H1 (cell line): ENCODE data around the gene CCDC106. TPM values are rescaled to one million over a fixed set of nuclear protein-coding genes. Genes with fewer than 3 reads are reported as not detected.

Source experiments
- CTCF ChIA-PET: fragments of 300-600 bp; sonication (Branson Sonifier 250); formaldehyde crosslinking; loops from one replicate; lab custom pipeline; 2021; ENCODE audit not compliant: partially characterized antibody; lab: Charles Lee
- POLR2A ChIA-PET: fragments of 300-600 bp; sonication (Branson Sonifier 250); formaldehyde crosslinking; loops from one replicate; lab custom pipeline; 2021; ENCODE audit warnings: inconsistent platforms; ENCODE audit not compliant: partially characterized antibody; lab: Charles Lee
- DNase-seq, 2 experiments: peaks; one replicate each; pipeline versions ENCODE4 v3.0.0 to v3.0.0-alpha.2; 2010 to 2022; ENCODE audit warnings: low spot score in 2 of 2, low read depth in 1 of 2, mixed read lengths in 1 of 2
- FAIRE-seq: peaks from 2 replicates; lab custom pipeline; 2011; peaks lifted over from hg19 to GRCh38; lab: Jason Lieb, UNC
- H2AFZ ChIP-seq: 2 replicates; pipeline ENCODE4 v1.8.1; 2012; ENCODE audit warnings: low read length, inconsistent platforms
- H2AK5ac ChIP-seq: 2 replicates; pipeline ENCODE4 v1.6.1; 2013; ENCODE audit warnings: low read depth, low read length
- H2BK120ac ChIP-seq: replicated peaks from 2 replicates; pipeline ENCODE3; 2013; ENCODE audit warnings: low read depth, low read length, inconsistent platforms
- H2BK12ac ChIP-seq: 2 replicates; pipeline ENCODE4 v1.6.1; 2013; ENCODE audit warnings: low read depth, low read length
- H2BK15ac ChIP-seq: 2 replicates; pipeline ENCODE4 v1.6.1; 2013; ENCODE audit warnings: low read length
- H2BK20ac ChIP-seq: 2 replicates; pipeline ENCODE4 v1.6.1; 2013; ENCODE audit warnings: low read length
- H2BK5ac ChIP-seq: 2 replicates; pipeline ENCODE4 v1.6.1; 2013; ENCODE audit warnings: low read depth, low read length
- H3K14ac ChIP-seq: 2 replicates; pipeline ENCODE4 v1.6.1; 2013; ENCODE audit warnings: inconsistent platforms; ENCODE audit not compliant: insufficient read length
- H3K18ac ChIP-seq: 2 replicates; pipeline ENCODE4 v1.6.1; 2013; ENCODE audit warnings: low read length; ENCODE audit errors: extremely low read depth
- H3K23ac ChIP-seq: 2 replicates; pipeline ENCODE4 v1.6.1; 2013; ENCODE audit warnings: inconsistent platforms; ENCODE audit not compliant: insufficient read length
- H3K23me2 ChIP-seq: 2 replicates; pipeline ENCODE4 v1.6.1; 2013; ENCODE audit warnings: low read depth, low read length
- H3K27ac ChIP-seq: 2 replicates; pipeline ENCODE4 v1.6.1; 2011; ENCODE audit warnings: low read depth, low read length, inconsistent platforms
- H3K27me3 ChIP-seq, 4 experiments: replicated peaks in 1 of 4; 1 replicate in 1 of 4; 2 replicates in 3 of 4; pipeline versions ENCODE4 v1.6.1 to v1.8.1; 2011 to 2013; ENCODE audit warnings: low read length in 3 of 4, mild to moderate bottlenecking in 3 of 4, inconsistent platforms in 2 of 4, mixed read lengths in 2 of 4, moderate library complexity in 1 of 4; ENCODE audit not compliant: control insufficient read depth in 3 of 4, insufficient read depth in 3 of 4; ENCODE audit errors: extremely low read depth in 1 of 4
- H3K36me3 ChIP-seq, 4 experiments: 2 replicates each; pipeline versions ENCODE4 v1.6.1 to v1.8.1; 2011 to 2013; ENCODE audit warnings: mild to moderate bottlenecking in 4 of 4, low read length in 3 of 4, moderate library complexity in 2 of 4, control low read depth in 1 of 4, inconsistent platforms in 1 of 4; ENCODE audit not compliant: insufficient read depth in 4 of 4, control insufficient read depth in 2 of 4
- H3K4ac ChIP-seq: replicated peaks from 2 replicates; pipeline ENCODE3; 2013; ENCODE audit warnings: low read length, low read depth, mixed read lengths, inconsistent platforms; ENCODE audit not compliant: insufficient read length
- H3K4me1 ChIP-seq, 4 experiments: replicated peaks in 1 of 4; 1 replicate in 1 of 4; 2 replicates in 3 of 4; pipeline versions ENCODE4 v1.6.1 to v1.8.1; 2011 to 2013; ENCODE audit warnings: low read length in 3 of 4, inconsistent platforms in 2 of 4, mixed read lengths in 1 of 4; ENCODE audit not compliant: insufficient read depth in 4 of 4, control insufficient read depth in 3 of 4
- H3K4me2 ChIP-seq, 2 experiments: 2 replicates each; pipeline versions ENCODE4 v1.6.1 to v1.8.1; 2011 to 2013; ENCODE audit warnings: low read depth in 2 of 2, low read length in 2 of 2, control low read depth in 1 of 2, inconsistent platforms in 1 of 2, mild to moderate bottlenecking in 1 of 2; ENCODE audit not compliant: insufficient read depth in 1 of 2
- H3K4me3 ChIP-seq, 4 experiments: fragments of 200-600, 300-600 bp in 1 of 4; sonication (generic), shearing (Covaris generic), sonication (Bioruptor Twin) in 1 of 4; 2 replicates each; pipeline versions ENCODE4 v1.5.1 to v1.8.1; 2011 to 2016; ENCODE audit warnings: low read length in 4 of 4, low read depth in 3 of 4, control low read depth in 2 of 4, inconsistent platforms in 2 of 4, mild to moderate bottlenecking in 2 of 4, mixed read lengths in 1 of 4, moderate library complexity in 1 of 4; ENCODE audit not compliant: insufficient read depth in 2 of 4; ENCODE audit errors: extremely low read depth in 1 of 4
- H3K56ac ChIP-seq: replicated peaks from 2 replicates; pipeline ENCODE3; 2013; ENCODE audit warnings: low read depth, mild to moderate bottlenecking, mixed read lengths, low read length, inconsistent platforms; ENCODE audit not compliant: insufficient read length
- H3K79me1 ChIP-seq: 2 replicates; pipeline ENCODE4 v1.6.1; 2013; ENCODE audit warnings: low read depth, low read length, control low read depth
- H3K79me2 ChIP-seq, 2 experiments: 2 replicates each; pipeline versions ENCODE4 v1.6.1 to v1.8.1; 2012 to 2013; ENCODE audit warnings: low read length in 2 of 2, mild to moderate bottlenecking in 2 of 2, inconsistent platforms in 1 of 2; ENCODE audit not compliant: insufficient read depth in 2 of 2, control insufficient read depth in 1 of 2
- H3K9ac ChIP-seq, 4 experiments: replicated peaks in 1 of 4; 1 replicate in 1 of 4; 2 replicates in 3 of 4; pipeline versions ENCODE4 v1.6.1 to v1.8.1; 2011 to 2013; ENCODE audit warnings: low read depth in 3 of 4, low read length in 3 of 4, control low read depth in 2 of 4, mild to moderate bottlenecking in 2 of 4, moderate library complexity in 2 of 4, inconsistent platforms in 1 of 4; ENCODE audit errors: extremely low read depth in 1 of 4
- H3K9me3 ChIP-seq, 2 experiments: 2 replicates each; pipeline versions ENCODE4 v1.6.1 to v1.8.1; 2012 to 2013; ENCODE audit warnings: mild to moderate bottlenecking in 2 of 2, moderate library complexity in 2 of 2, control low read depth in 1 of 2, inconsistent platforms in 1 of 2, low read depth in 1 of 2, low read length in 1 of 2, mixed read lengths in 1 of 2; ENCODE audit not compliant: insufficient read depth in 2 of 2
- H4K20me1 ChIP-seq, 2 experiments: replicated peaks in 1 of 2; 2 replicates each; pipeline versions ENCODE3 to v1.8.1; 2011 to 2013; ENCODE audit warnings: inconsistent platforms in 2 of 2, low read length in 2 of 2, mild to moderate bottlenecking in 1 of 2; ENCODE audit not compliant: insufficient read depth in 2 of 2, control insufficient read depth in 1 of 2
- H4K5ac ChIP-seq: 2 replicates; pipeline ENCODE4 v1.6.1; 2013; ENCODE audit warnings: low read length, low read depth, mixed read lengths, inconsistent platforms; ENCODE audit not compliant: insufficient read length
- H4K8ac ChIP-seq: 2 replicates; pipeline ENCODE4 v1.8.0; 2013; ENCODE audit warnings: mild to moderate bottlenecking, moderate library complexity, low read length, inconsistent platforms; ENCODE audit not compliant: insufficient read depth; ENCODE audit errors: extremely low read depth
- H4K91ac ChIP-seq: replicated peaks from 2 replicates; pipeline ENCODE3; 2013; ENCODE audit warnings: low read length, mixed read lengths, inconsistent platforms; ENCODE audit not compliant: insufficient read length
- BRCA1 ChIP-seq: IDR thresholded peaks from 2 replicates; pipeline ENCODE4 v1.6.1; 2012; ENCODE audit warnings: low read depth, low read length, improper control_type of control experiment
- CBX8 ChIP-seq: fragments of 300-800, 300-1000 bp; sonication (generic); IDR thresholded peaks from 2 replicates; pipeline ENCODE4 v1.7.1; 2016; ENCODE audit warnings: low read depth, low read length, borderline replicate concordance
- CEBPB ChIP-seq: IDR thresholded peaks from 2 replicates; pipeline ENCODE4 v1.6.1; 2012; ENCODE audit warnings: low read depth, low read length
- CREB1 ChIP-seq: IDR thresholded peaks from 2 replicates; pipeline ENCODE4 v1.6.1; 2012; ENCODE audit warnings: inconsistent platforms
- EZH2 ChIP-seq: fragments of 200-600 bp; sonication (generic); IDR thresholded peaks from 2 replicates; pipeline ENCODE4 v1.7.1; 2012; ENCODE audit warnings: low read depth, mild to moderate bottlenecking, moderate library complexity, low read length, inconsistent platforms; ENCODE audit not compliant: severe bottlenecking
- FOSL1 ChIP-seq: IDR thresholded peaks from 2 replicates; pipeline ENCODE4 v1.6.1; 2011; ENCODE audit warnings: mild to moderate bottlenecking, low read depth, low read length, moderate library complexity; ENCODE audit not compliant: insufficient read depth
- HDAC6 ChIP-seq: IDR thresholded peaks from one replicate; pipeline ENCODE4 v1.7.1; 2012; ENCODE audit warnings: low read depth, mild to moderate bottlenecking, inconsistent platforms, low read length, moderate library complexity
- KDM4A ChIP-seq: IDR thresholded peaks from one replicate; pipeline ENCODE4 v1.7.1; 2012; ENCODE audit warnings: low read depth, mild to moderate bottlenecking, moderate library complexity, low read length, inconsistent platforms; ENCODE audit not compliant: severe bottlenecking
- MAFK ChIP-seq: IDR thresholded peaks from 2 replicates; pipeline ENCODE4 v1.6.1; 2012; ENCODE audit warnings: low read depth, mild to moderate bottlenecking, improper control_type of control experiment, low read length
- NRF1 ChIP-seq: IDR thresholded peaks from 2 replicates; pipeline ENCODE4 v1.6.1; 2011; ENCODE audit warnings: mild to moderate bottlenecking, low read depth, low read length, improper control_type of control experiment
- POLR2AphosphoS5 ChIP-seq: IDR thresholded peaks from 2 replicates; pipeline ENCODE4 v1.6.1; 2011; ENCODE audit warnings: low read depth, low read length
- SP2 ChIP-seq: IDR thresholded peaks from 2 replicates; pipeline ENCODE4 v1.6.1; 2012; ENCODE audit warnings: mild to moderate bottlenecking, low read length, inconsistent platforms
- TAF1 ChIP-seq: IDR thresholded peaks from 2 replicates; pipeline ENCODE4 v1.6.1; 2011; ENCODE audit warnings: mild to moderate bottlenecking, low read depth, low read length
- TEAD4 ChIP-seq: IDR thresholded peaks from 2 replicates; pipeline ENCODE4 v1.6.1; 2012; ENCODE audit warnings: low read depth, low read length, inconsistent platforms, mixed read lengths
- ZNF274 ChIP-seq: IDR thresholded peaks from 2 replicates; pipeline ENCODE4 v1.7.0; 2012; ENCODE audit warnings: low read length, borderline replicate concordance; ENCODE audit errors: extremely low read depth
- WGBS, 2 experiments: shearing (Covaris generic) in 1 of 2; methylation state at CpG; one replicate each; pipeline versions ENCODE4 v1.1.6 to v1.1.7; 2013 to 2015; ENCODE audit warnings: low lambda C conversion rate in 2 of 2, mixed read lengths in 2 of 2, inconsistent platforms in 1 of 2, low coverage in 1 of 2, missing lambda C conversion rate in 1 of 2; ENCODE audit not compliant: insufficient replicate concordance in 2 of 2, insufficient coverage in 1 of 2, insufficient read length in 1 of 2; ENCODE audit errors: extremely low coverage in 1 of 2, missing lambda C conversion rate in 1 of 2; 5-methylcytosine and 5-hydroxymethylcytosine counted together
- polyA plus RNA-seq, 7 experiments: library from polyadenylated mRNA; depleted of rRNA in 3 of 7; stranded (reverse) in 5 of 7; unstranded in 2 of 7; fragments of >200 nt in 5 of 7; fragments of 200-250 nt in 2 of 7; gene quantifications; 1 replicate in 5 of 7; 2 replicates in 1 of 7; 4 replicates in 1 of 7; pipeline versions ENCODE4 v1.2.1 to v1.2.3, GENCODE V29; 2011 to 2013; ENCODE audit warnings: missing spikeins in 2 of 7, mixed read lengths in 2 of 7
- total RNA-seq: library from RNA; stranded (reverse); fragmentation: NEBNext Ultra II Directional; extraction: Animal tissue kit (Norgen Biotek cat#: 25700); gene quantifications from 2 replicates; pipeline ENCODE4 v1.2.1, GENCODE V29; 2021

Gene CCDC106
- total and polyA plus RNA-seq, 2 of the 8 experiments (the other 6 are each of a cell fraction or from before 2014, with no cell fraction given): 12.0 to 20.1 TPM

DNA sequence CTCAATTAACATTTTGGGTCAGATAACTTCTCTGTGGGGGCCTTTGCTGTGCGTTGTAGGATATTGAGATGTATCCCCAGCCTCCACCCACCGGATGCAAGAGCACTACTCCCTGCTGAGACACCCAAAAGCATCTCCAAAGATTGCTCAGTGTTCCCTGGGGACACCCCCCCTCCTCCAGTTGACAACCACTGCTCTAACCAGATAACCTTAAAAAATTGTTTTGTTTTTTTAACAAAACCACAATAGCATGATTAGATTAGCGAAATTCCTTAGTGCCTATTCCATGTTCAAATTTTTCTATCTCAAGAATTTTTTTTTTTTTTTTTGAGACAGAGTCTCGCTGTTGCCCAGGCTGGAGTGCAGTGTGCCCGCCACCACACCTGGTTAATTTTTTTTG is 24.4 kb downstream of the CCDC106 start:
- Histone ChIP-seq H3K4ac (no peak overlapping the region), H3K18ac (no peak overlapping the region), H2BK15ac (no peak overlapping the region), H2BK12ac (no peak overlapping the region), H4K5ac (no peak overlapping the region), H4K8ac (no peak overlapping the region), H2BK120ac (no peak overlapping the region), H3K79me2 (peaks cover 19 to 64% of the 10 kb centered on the region in 2 experiments), H2AK5ac (no peak overlapping the region), H3K4me3 (no peak overlapping the region), H3K79me1 (peaks cover 14% of the 10 kb centered on the region), H3K27me3 (no peaks in the 10 kb centered on the region), H3K14ac (no peak overlapping the region), H2BK20ac (no peak overlapping the region), H3K56ac (no peak overlapping the region), H4K20me1 (peaks cover 23 to 37% of the 10 kb centered on the region in 2 experiments), H3K9ac (no peak overlapping the region), H3K4me1 (peaks cover 0 to 11% (median 6%) of the 10 kb centered on the region in 4 experiments; a peak in 5 of 7 replicates), H3K36me3 (peaks cover 18 to 30% (median 23%) of the 10 kb centered on the region in 4 experiments), H3K23ac (no peak overlapping the region), H4K91ac (no peak overlapping the region), H3K9me3 (no peaks in the 10 kb centered on the region), H2AFZ (no peak overlapping the region), H3K27ac (no peak overlapping the region), H3K23me2 (peaks cover 5% of the 10 kb centered on the region; the same call in 1 of the 2 replicates), H3K4me2 (no peak overlapping the region), H2BK5ac (no peak overlapping the region)
- ChIA-PET POLR2A (interaction anchor here (0.7 to 7.1 kb wide), 3 partner anchors 14 to 32 kb away, joined by 4 to 75 read pairs (median 5); partner anchors contain the start of gene ZNF580), CTCF (interaction anchor here (1.1 to 2.0 kb wide), 5 partner anchors 10 to 46 kb away, joined by 3 to 19 read pairs (median 7); no protein-coding TSS in a partner anchor)
- FAIRE-seq (no peak), DNase-seq (no peak)
- 88% methylated on average over 5 of the region's 5 CpGs; no CpG with 5 or more reads in 1 of the 2 experiments for WGBS, 2 experiments
- TF ChIP-seq TEAD4: no peak
- TF ChIP-seq BRCA1: no peak
- no peak for TF ChIP-seq ZNF274
- TF ChIP-seq MAFK: no peak
- no peak for TF ChIP-seq TAF1
- no peak for TF ChIP-seq NRF1
- no peak for TF ChIP-seq CEBPB
- no peak for TF ChIP-seq EZH2
- TF ChIP-seq CREB1: no peak
- no peak for TF ChIP-seq CBX8
- no peak for TF ChIP-seq SP2
- no peak for TF ChIP-seq HDAC6
- TF ChIP-seq POLR2AphosphoS5: no peak
- TF ChIP-seq KDM4A: no peak
- TF ChIP-seq FOSL1: no peak
